HG02938 (cell line): Measurements from ENCODE around the gene COL25A1.

ENCODE experiments used
- ATAC-seq: cut with Tn5 transposase; IDR thresholded peaks from one replicate; pipeline ENCODE4 v1.9.1; 2021; ENCODE audit warnings: mild to moderate bottlenecking, moderate library complexity; ENCODE audit not compliant: unreplicated experiment

COL25A1 gene

GRCh38 chr4:108783665-108784463, 518.6 kb downstream of the COL25A1 start:
- no peak for ATAC-seq

- no peak for ATAC-seq
Measured at GRCh38 chr4:108779958-108780357, 522.5 kb downstream of the COL25A1 start.

GRCh38 chr4:108777388-108777787, 525.1 kb downstream of the COL25A1 start:
- no peak for ATAC-seq

- no peak for ATAC-seq
Measured at GRCh38 chr4:108775921-108776320, 526.5 kb downstream of the COL25A1 start.

- no peak for ATAC-seq
Measured at GRCh38 chr4:108774809-108775530, 527.5 kb downstream of the COL25A1 start.

- ATAC-seq: no peak
Measured at GRCh38 chr4:108772402-108772801, 530.1 kb downstream of the COL25A1 start.

- ATAC-seq: no peak
Measured at GRCh38 chr4:108766058-108766457, 536.4 kb downstream of the COL25A1 start.

- no peak for ATAC-seq
Measured at GRCh38 chr4:108763986-108764385, 538.5 kb downstream of the COL25A1 start.

- ATAC-seq: no peak
Measured at GRCh38 chr4:108763226-108763593, 539.2 kb downstream of the COL25A1 start.

GRCh38 chr4:108762559-108763225, 539.8 kb downstream of the COL25A1 start, which contains the start of gene ETNPPL:
ETNPPL (minus strand) TSS chr4:108763053; CDS start chr4:108762898, 155 bp downstream.
- ATAC-seq: no peak
